ENCODE results near the gene GMDS. TPM values are rescaled to one million over a fixed set of nuclear protein-coding genes. Genes with fewer than 3 reads are reported as not detected.

The GMDS gene
- polyA plus RNA-seq, 1 donor (not counting 4 experiments of a cell fraction or from before 2014, with no cell fraction given) = 22.1 TPM

DNA sequence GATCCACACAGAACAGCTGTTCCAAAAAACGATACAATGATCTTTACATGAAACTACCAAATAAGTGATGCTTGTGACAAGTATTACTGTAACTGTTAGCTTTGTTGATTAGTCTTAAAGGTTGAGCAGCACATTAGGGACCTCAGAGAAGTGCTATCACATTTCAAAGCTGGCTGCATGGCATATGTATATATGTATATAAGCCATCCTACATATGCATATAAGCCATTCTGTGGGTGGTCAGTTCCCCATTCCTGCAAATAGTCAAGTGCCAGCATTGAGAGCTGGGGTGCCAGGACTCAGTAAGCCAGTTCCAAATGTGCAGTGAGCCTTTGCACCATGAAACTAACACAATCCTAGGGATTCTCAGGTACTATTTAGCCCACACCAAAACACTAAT is 339.4 kb downstream of the GMDS start:
- Histone ChIP-seq H3K36me3 (ENCODE audit: control insufficient read depth in 2 of 2, extremely low read depth in 1 of 2, insufficient read depth in 2 of 2, low read length in 2 of 2) (no peaks in the 10 kb centered on the region), H3K79me2 (ENCODE audit: control insufficient read depth, insufficient read depth, low read length) (no peaks in the 10 kb centered on the region), H2AFZ (ENCODE audit: control insufficient read depth, low read length) (no peak overlapping the region), H3K9me1 (ENCODE audit: control insufficient read depth, extremely low read depth, insufficient read depth, low read length) (no peaks in the 10 kb centered on the region), H3K9me3 (ENCODE audit: control insufficient read depth, low read depth, low read length) (no peaks in the 10 kb centered on the region), H4K20me1 (ENCODE audit: control insufficient read depth, extremely low read depth, insufficient read depth, low read length) (no peaks in the 10 kb centered on the region), H3K27me3 (ENCODE audit: control insufficient read depth, extremely low read depth, insufficient read depth, low read length) (no peaks in the 10 kb centered on the region), H3K9ac (ENCODE audit: control insufficient read depth, extremely low read depth, insufficient read depth, low read length) (no peak overlapping the region), H3K4me1 (ENCODE audit: control insufficient read depth, extremely low read depth, insufficient read depth, low read length) (no peaks in the 10 kb centered on the region), H3K27ac (ENCODE audit: control insufficient read depth, insufficient read depth, low read length) (no peak overlapping the region), H3K4me2 (ENCODE audit: control insufficient read depth, extremely low read depth, insufficient read depth, low read depth, low read length) (no peak overlapping the region), H3K4me3 (ENCODE audit: control insufficient read depth in 2 of 3, extremely low read depth in 1 of 3, insufficient read depth in 2 of 3, low read depth in 1 of 3, low read length in 3 of 3) (no peak overlapping the region)
- DNase-seq (ENCODE audit: low read depth, low spot score) = no peak
- TF ChIP-seq, protein P1, sequence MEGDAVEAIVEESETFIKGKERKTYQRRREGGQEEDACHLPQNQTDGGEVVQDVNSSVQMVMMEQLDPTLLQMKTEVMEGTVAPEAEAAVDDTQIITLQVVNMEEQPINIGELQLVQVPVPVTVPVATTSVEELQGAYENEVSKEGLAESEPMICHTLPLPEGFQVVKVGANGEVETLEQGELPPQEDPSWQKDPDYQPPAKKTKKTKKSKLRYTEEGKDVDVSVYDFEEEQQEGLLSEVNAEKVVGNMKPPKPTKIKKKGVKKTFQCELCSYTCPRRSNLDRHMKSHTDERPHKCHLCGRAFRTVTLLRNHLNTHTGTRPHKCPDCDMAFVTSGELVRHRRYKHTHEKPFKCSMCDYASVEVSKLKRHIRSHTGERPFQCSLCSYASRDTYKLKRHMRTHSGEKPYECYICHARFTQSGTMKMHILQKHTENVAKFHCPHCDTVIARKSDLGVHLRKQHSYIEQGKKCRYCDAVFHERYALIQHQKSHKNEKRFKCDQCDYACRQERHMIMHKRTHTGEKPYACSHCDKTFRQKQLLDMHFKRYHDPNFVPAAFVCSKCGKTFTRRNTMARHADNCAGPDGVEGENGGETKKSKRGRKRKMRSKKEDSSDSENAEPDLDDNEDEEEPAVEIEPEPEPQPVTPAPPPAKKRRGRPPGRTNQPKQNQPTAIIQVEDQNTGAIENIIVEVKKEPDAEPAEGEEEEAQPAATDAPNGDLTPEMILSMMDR (optimal IDR thresholded peaks at IDR 0.05 in 1 of 3, IDR thresholded peaks at IDR 0.05 in 1 of 3, conservative IDR thresholded peaks at IDR 0.05 in 1 of 3; ENCODE audit: extremely low read depth in 1 of 3, insufficient read depth in 2 of 3, low read length in 3 of 3) = no peak
- TF ChIP-seq EZH2 (IDR thresholded peaks at IDR 0.05; ENCODE audit: low read length) = no peak
- dilution Hi-C loops (cut with MboI; ENCODE audit: extremely low pct_ligation_motif_present, low sequenced_read_pairs) = no loop called here
- no peak for FAIRE-seq

DNA sequence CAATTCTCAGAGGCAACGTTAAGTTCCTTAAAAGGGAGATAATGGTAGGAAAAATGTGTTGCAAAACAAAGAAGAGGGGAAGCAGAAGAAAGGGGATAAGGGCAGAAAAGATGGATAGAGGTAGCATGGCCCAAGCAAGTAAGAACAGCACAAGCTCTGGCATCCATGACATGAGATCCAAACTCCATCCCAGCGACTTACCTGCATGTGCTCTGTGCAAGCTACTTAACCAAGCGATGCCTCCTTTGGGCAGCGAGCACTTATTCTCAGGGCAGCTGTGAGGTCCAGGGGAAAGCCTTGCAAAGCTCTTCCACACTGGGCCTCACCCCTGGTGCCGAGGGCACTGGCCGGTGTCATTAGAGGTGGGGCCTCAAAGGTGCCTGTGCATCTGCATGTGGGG is 340.5 kb downstream of the GMDS start:
- H3K4me2 ChIP-seq (ENCODE audit: control insufficient read depth, extremely low read depth, insufficient read depth, low read depth, low read length) = no peak overlapping the region
- H3K9ac ChIP-seq (ENCODE audit: control insufficient read depth, extremely low read depth, insufficient read depth, low read length) = no peak overlapping the region
- no peak for FAIRE-seq
- no peaks in the 10 kb centered on the region for H3K27me3 ChIP-seq (ENCODE audit: control insufficient read depth, extremely low read depth, insufficient read depth, low read length)
- no peaks in the 10 kb centered on the region for H3K36me3 ChIP-seq (ENCODE audit: control insufficient read depth in 2 of 2, extremely low read depth in 1 of 2, insufficient read depth in 2 of 2, low read length in 2 of 2)
- H3K79me2 ChIP-seq (ENCODE audit: control insufficient read depth, insufficient read depth, low read length) = no peaks in the 10 kb centered on the region
- H4K20me1 ChIP-seq (ENCODE audit: control insufficient read depth, extremely low read depth, insufficient read depth, low read length) = no peaks in the 10 kb centered on the region
- no peak overlapping the region for H2AFZ ChIP-seq (ENCODE audit: control insufficient read depth, low read length)
- H3K27ac ChIP-seq (ENCODE audit: control insufficient read depth, insufficient read depth, low read length) = no peak overlapping the region
- no peak overlapping the region for H3K4me3 ChIP-seq (ENCODE audit: control insufficient read depth in 2 of 3, extremely low read depth in 1 of 3, insufficient read depth in 2 of 3, low read depth in 1 of 3, low read length in 3 of 3)
- H3K9me3 ChIP-seq (ENCODE audit: control insufficient read depth, low read depth, low read length) = no peaks in the 10 kb centered on the region
- dilution Hi-C loops (cut with MboI; ENCODE audit: extremely low pct_ligation_motif_present, low sequenced_read_pairs) = no loop called here
- no peaks in the 10 kb centered on the region for H3K9me1 ChIP-seq (ENCODE audit: control insufficient read depth, extremely low read depth, insufficient read depth, low read length)
- H3K4me1 ChIP-seq (ENCODE audit: control insufficient read depth, extremely low read depth, insufficient read depth, low read length) = no peaks in the 10 kb centered on the region
- no peak for TF ChIP-seq EZH2 (IDR thresholded peaks at IDR 0.05; ENCODE audit: low read length)
- TF ChIP-seq, protein P1 (optimal IDR thresholded peaks at IDR 0.05 in 1 of 3, IDR thresholded peaks at IDR 0.05 in 1 of 3, conservative IDR thresholded peaks at IDR 0.05 in 1 of 3; ENCODE audit: extremely low read depth in 1 of 3, insufficient read depth in 2 of 3, low read length in 3 of 3) = no peak
- DNase-seq (ENCODE audit: low read depth, low spot score) = no peak

Data from keratinocyte (primary cell).